ENCODE results near the gene PPP2R3B.

DNA sequence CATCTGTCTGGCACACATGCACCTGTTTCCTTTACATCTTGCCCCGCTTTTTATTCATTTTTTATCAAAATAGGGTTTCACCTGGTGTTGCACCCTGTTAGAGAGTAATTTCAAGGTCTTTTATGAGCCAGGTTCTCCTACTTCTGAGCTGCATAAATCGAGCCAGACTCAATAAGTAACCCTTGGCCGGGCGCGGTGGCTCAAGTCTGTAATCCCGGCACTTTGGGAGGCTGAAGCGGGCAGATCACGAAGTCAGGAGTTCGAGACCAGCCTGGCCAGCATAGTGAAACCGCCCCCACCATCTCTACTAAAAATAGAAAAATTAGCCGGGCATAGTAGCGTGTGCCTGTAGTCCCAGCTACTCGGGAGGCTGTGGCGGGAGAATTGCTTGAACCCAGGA lies 1.0 kb upstream of the PPP2R3B start:
- TF ChIP-seq POLR2A (IDR thresholded peaks at IDR 0.05): no peak
- TF ChIP-seq, protein P1, sequence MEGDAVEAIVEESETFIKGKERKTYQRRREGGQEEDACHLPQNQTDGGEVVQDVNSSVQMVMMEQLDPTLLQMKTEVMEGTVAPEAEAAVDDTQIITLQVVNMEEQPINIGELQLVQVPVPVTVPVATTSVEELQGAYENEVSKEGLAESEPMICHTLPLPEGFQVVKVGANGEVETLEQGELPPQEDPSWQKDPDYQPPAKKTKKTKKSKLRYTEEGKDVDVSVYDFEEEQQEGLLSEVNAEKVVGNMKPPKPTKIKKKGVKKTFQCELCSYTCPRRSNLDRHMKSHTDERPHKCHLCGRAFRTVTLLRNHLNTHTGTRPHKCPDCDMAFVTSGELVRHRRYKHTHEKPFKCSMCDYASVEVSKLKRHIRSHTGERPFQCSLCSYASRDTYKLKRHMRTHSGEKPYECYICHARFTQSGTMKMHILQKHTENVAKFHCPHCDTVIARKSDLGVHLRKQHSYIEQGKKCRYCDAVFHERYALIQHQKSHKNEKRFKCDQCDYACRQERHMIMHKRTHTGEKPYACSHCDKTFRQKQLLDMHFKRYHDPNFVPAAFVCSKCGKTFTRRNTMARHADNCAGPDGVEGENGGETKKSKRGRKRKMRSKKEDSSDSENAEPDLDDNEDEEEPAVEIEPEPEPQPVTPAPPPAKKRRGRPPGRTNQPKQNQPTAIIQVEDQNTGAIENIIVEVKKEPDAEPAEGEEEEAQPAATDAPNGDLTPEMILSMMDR (IDR thresholded peaks at IDR 0.05): no peak

Data from testis (tissue), 2 donors.